T1000 (cell line): Measurements from ENCODE around the gene BEND6.
A peak's percentile ranks its signal among the peaks of the same experiment; 100 is the strongest.

ENCODE experiments used
- DNase-seq: peaks from one replicate; lab custom pipeline; 2025; ENCODE audit warnings: mixed read lengths; lab: John Stamatoyannopoulos, UW

BEND6 gene

DNA sequence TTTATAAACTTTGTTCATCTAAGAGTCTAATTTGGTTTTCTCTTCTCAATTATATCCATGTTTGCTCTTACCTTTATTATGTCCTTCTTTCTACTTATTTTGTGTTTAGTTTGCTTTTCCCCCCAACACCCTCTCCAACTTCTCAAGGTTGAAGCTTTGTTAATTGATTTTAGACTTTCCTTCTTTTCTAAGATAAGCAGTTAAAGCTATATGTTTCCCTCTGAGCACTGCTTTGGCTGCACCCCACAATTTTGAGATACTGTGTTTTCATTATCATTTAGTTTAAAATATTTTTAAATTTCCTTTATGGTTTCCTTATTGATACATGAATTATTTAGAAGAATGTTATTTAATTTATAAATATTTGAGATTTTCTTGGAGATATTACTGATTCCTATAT, 13.9 kb upstream of the BEND6 start:
- DNase-seq: no peak

DNA sequence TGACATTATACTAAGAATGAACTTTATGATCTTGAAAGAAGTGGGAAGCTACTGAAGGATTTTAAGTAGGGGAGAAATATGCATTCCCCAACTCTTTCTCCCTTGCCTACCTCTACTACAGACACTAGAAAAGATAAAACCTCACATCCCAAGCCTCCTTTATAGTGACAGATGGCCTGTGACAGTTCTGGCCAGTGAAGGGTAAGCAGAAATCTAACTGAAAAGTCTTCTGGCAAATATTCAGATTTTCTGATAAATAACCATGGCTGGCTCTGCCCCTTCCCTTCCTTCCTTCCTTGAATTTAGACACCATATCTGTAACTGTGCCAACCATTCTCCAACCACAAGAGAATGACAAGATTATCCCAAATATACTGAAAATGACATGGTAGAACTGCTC, 10.2 kb upstream of the BEND6 start:
- DNase-seq: no peak

DNA sequence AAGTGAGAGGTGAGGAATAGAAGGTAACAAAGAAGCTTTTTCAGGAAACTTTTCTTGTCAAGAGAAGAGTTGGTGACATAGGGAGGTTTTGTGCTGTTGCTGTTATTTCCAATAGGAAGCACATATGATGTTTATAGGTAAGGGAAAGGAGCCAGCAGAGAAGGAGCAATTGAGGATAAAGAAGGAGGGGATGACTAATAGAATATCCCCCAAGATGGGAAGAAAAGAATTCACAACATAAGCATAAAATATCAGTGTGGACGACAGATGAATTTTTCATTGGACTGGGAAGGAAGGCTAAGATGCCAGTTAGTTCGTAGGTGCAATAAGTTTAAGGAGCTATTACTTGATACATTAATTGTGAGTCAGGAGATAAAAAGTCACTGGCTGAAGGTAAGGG, 8.5 kb upstream of the BEND6 start:
- no peak for DNase-seq

DNA sequence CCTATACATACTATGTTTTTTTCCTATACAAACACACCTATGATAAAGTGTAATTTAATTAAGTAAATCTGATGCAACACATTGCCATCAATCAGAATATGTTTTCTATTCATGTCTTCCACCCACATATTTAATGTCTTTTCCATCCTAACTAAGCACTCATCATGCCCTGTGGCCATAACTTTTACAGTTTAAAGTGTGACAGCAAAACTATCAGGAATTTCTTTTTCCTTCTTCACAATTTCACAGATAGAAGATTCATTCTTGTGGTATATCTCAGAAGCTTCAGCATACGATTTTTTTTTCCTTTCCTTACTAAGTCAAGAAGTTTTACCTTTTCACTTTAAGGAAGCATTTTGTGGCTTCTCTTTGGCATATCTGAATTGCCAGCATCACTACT, 7.0 kb upstream of the BEND6 start:
- DNase-seq: no peak

DNA sequence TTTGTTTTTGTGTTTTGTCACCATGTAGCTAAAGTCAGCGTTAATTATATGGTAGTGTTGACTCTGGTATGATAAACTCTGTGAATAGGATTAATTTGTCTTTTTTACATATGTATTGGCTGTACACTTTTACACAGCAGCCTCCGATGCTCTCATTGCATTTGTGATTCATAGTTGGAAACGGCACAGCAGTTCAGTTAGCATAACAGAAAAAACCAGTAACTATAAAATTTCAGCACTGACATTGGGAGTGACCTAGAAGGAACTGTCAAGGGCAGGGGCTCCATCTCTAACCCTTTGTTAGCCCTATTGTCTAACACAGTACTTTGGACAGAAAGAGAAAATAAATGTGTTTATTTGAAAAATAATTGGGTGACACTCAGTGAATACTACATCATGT, 5.6 kb upstream of the BEND6 start:
- no peak for DNase-seq

DNA sequence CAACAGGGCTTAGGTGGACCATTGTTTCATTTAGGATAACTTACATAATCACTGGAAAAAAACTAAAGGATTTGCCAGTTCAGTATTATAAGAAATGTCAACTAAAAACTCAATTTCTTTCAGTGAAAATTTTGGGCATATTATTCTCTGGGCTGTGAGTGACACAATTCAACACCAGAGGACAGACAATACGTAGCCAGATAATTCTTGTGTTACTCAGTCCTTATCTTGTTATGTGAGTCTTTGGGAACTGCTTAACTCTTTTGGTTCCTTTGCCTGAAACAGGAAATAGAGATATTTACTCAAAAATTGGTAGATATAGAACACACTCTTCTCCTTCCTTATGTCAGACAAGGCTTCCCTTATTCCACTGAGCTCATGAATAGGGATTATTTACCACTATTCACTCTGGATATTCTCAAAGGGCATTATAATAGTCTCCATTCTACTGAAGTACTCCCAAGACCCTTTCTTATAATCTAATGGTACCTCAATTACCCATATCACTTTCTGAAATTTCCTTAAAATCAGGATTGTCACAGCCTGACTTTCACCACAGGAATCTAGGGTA, 4.9 kb upstream of the BEND6 start:
- no peak for DNase-seq

- no peak for DNase-seq
These were observed 3.7 kb upstream of the BEND6 start for GRCh38 chr6:56951049-56951831.

GRCh38 chr6:56953597-56954402, 1.1 kb upstream of the BEND6 start:
- no peak for DNase-seq

DNA sequence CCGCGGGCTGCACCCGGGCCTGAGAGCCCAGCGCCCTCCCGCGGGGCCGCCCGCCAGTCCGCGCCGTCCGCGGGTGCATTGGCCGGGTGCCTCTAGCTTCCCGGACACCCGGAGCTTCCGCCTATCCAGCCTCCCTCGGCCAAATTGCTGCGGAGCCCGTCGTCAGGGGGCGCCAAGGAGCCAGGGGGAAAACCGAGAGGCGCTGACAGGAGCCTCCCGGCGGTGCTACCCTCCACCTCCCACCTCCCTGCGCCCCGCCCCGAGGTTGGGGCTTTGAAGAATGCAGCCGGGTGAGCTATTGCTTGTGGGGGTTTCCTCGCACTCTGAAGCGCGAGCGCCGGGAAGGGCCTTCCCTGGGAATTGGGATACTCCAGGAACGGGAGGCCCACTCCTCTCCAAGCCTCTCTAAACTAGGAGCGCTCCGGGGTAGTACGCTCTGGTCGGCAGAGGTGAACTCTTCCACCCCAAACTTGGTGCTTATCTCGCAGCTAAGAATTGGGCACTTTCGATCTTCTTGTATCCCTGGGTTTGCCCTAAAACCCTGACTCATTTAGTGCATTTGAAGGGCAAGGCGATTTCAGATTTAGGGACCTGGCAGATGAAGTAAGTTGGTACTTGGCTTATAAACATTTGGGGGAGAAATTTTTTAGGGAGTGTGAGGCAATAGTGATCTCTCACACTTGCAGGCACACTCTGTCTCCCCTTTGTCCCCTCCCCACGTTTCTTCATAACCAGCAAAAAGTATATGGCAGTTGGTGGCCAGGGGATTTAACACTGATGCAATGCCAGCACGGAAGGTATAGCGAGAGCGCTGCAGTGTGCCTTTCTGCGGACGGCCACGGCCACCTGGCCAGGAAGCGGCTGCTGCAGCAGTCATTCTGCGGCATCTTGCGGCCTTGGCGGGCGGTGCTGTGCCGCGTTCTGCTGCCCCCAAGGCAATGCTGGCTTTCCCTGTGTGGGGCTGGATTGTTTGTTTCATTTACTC, 556 bp downstream of the BEND6 start:
- DNase-seq: peak; percentile 96

DNA sequence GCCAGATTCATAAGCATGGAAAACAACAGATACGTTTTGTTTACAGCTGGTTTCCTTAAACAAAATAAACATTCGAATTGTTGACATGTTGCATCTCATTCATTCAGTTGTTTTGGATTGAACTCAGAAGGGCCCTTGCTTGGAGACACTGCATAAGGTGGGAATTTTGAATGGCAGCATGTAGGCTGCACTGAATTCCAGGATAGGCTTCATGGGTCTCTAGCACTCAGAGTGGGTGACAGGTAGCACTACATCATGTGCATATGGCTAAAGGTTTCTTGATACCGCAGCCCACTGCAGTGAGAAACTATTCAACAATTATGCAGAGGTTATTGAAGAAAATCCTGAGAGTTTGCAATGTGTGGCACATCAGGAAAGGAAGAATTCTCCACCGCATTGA, 1.6 kb downstream of the BEND6 start:
- DNase-seq: no peak

GRCh38 chr6:56957856-56958255, 2.9 kb downstream of the BEND6 start:
- no peak for DNase-seq

GRCh38 chr6:56958481-56958880, 3.6 kb downstream of the BEND6 start:
- no peak for DNase-seq

DNA sequence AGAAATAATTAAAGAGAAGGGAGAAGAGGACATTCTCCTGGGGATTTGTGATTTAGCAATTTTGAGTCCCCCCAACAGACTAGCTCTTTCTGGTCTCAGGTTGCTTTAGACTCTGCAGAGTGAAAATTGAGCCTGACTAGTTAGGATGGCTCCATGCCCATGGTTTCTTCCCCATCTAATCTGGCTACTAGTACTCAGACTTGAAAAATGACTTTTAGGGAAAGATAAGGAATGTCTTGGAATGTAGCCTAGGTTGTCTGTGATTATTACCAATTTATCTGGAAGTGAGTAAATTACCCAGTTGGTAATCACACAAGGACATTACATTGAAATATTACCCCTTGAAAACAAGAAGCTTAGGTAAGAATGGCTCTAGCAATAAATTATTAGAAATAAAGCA, 4.2 kb downstream of the BEND6 start:
- DNase-seq: no peak

GRCh38 chr6:56959938-56960337, 5.0 kb downstream of the BEND6 start:
- no peak for DNase-seq

- DNase-seq: no peak
These were observed 6.2 kb downstream of the BEND6 start for GRCh38 chr6:56961151-56961550.

GRCh38 chr6:56962441-56962840, 7.5 kb downstream of the BEND6 start:
- DNase-seq: no peak

- no peak for DNase-seq
These were observed 8.1 kb downstream of the BEND6 start for GRCh38 chr6:56963043-56963442.

GRCh38 chr6:56963793-56964192, 8.9 kb downstream of the BEND6 start:
- no peak for DNase-seq

DNA sequence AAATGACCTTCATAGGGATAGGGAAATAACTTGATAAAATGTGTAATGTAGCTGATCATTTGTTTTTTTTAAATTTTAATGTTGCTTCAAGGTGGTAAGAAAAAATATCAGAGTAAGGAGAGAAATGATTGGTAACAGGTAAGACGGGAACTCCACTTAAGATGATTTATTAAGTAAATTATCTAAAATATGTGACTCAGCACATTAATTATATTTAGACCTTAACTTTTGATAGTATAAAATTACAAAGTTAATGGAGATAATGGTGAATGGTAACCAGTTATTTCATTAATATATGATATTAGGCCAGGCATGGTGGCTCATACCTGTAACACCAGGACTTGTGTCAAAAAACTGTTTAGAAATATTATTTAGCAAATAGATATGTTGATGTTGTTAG, 10.2 kb downstream of the BEND6 start:
- no peak for DNase-seq

DNA sequence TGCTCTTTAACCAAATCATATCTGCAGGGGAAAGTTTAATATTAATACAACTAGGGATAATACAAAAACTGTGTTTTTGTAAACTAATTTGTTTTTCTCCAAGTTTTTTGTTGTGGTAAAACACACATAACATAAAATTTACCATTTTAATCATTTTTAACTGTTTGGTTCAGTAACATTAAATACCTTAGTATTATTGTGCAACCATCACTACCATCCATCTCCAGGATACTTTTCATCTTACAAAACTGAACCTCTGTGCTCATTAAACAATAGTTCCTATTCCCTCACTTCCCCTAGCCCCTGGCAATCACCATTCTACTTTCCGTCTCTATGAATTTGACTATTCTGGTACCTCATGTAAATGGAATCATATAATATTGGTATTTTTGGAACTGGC, 15.9 kb downstream of the BEND6 start:
- DNase-seq: no peak

GRCh38 chr6:56977192-56977591, 22.3 kb downstream of the BEND6 start:
- no peak for DNase-seq

DNA sequence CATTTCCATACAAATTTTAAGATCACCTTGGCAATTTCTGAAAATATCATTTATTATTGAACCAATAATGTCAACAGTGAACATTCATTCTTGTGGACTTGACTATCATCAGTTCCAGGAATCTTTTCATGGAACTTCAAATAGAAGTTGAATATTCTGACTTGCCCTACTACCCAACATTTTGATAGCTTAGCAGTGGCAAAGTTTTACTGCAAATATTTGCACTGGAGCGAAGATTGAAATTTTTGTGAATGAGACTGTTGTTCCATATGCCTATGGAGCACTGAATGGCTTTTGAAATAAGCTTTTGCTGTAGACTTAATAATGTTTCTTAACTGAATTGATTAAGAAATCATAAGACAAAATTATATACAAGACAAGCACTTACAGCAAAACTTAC, 23.6 kb downstream of the BEND6 start:
- DNase-seq: no peak
